NCI-H187 (cell line): ENCODE results near the gene ATP5ME.

Experiments
- DNase-seq, 2 experiments: peaks; one replicate each; lab custom pipeline; 2025; lab: John Stamatoyannopoulos, UW

Gene ATP5ME

GRCh38 chr4:666822-667544 is 7.1 kb downstream of the ATP5ME start:
- no peak for DNase-seq

DNA sequence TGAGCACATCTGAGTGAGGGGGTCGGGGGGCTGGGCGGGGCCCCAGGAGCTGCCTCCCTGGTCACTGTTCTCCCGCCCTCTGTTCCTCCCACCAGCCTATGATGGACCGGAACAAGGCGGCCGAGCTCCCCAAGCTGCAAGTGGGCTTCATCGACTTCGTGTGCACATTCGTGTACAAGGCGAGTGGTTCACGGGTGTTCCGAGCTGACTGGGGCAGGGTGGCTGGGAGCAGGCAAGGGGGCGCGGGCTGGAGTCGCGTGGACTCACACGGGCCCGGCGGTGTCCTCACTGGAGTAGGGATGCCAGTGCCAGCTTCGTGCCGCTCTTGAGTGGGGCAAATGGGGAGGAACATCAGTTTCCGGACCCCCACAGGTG is 7.7 kb downstream of the ATP5ME start:
- no peak for DNase-seq

GRCh38 chr4:665751-666435 is 8.2 kb downstream of the ATP5ME start:
- DNase-seq = no peak

DNA sequence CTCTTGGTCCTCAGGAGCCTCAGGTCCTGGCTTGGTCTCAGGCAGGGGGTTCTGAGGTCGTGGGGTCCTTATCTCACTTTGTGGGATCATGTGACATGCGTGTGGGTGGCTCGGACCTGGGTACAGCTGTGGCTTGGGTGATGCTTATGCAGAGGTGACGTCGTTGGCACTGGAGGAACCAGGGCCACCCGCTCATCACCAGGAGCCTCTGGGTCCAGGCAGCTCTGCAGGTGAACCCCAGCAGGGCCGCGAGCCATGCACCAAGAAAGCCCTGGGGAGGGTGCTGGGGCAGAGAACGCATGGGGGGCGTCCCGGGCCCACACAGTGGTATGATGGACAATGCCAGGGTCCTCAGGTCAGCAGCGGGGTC is 8.7 kb downstream of the ATP5ME start:
- DNase-seq = no peak

GRCh38 chr4:664713-665231 is 9.3 kb downstream of the ATP5ME start:
- DNase-seq = no peak

DNA sequence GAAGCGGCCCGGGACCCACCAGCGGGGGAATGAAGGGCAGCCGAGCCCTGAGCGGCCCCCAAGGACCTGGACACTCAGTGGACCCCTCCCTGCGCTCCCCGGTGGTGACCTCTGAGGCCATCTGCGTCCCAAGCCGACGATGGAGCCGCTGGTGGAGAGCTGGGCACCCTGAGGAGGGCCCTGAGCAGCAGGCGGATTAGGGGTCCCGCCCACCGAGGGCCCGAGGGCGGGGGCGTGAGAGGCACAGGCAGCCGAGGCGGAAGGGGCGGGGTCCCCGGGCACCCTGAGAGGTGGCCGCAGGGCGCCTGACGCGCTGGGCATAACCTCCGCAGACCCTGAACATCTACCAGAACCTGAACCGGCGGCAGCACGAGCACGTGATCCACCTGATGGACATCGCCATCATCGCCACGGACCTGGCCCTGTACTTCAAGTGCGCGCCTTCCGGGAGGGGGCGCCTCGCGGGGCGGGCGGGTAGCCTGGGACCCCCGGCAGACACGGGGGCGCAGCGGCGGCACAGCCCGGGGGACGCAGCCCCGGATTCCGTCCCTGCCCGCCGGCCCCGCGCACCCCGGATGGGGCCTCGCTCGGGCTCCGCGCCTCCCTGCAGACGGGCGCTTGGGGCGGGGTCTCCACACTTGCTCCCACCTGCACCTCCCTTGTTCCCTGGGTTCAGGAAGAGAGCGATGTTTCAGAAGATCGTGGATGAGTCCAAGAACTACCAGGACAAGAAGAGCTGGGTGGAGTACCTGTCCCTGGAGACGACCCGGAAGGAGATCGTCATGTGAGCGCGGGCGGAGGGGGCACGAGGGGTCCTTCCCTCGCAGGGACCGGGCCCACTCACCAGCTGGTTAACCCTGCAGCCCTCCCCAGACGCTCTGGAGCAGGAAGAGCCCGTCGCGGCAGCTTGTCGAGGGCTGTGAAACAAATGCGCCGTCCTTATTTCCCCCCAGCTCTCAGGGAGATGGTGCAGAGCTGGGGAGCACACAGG is 10.3 kb downstream of the ATP5ME start:
- DNase-seq = no peak

DNA sequence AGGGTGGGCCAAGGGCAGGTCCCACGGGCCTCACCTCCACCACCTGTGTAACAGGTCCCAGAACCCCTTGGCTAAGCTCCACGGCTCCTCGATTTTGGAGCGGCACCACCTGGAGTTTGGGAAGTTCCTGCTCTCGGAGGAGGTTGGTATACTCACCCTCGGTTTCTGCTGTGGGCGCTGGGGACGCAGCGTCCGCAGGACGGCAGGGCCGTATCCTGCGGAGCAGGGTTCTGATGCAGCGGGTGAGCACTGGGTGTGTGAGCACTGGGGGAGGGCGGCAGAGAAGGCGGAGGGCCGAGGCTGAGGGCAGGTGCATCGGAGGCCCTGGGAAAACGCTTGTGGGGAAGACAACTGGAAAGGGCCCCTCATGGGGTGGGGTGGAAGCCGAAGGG is 11.0 kb downstream of the ATP5ME start:
- DNase-seq = no peak

DNA sequence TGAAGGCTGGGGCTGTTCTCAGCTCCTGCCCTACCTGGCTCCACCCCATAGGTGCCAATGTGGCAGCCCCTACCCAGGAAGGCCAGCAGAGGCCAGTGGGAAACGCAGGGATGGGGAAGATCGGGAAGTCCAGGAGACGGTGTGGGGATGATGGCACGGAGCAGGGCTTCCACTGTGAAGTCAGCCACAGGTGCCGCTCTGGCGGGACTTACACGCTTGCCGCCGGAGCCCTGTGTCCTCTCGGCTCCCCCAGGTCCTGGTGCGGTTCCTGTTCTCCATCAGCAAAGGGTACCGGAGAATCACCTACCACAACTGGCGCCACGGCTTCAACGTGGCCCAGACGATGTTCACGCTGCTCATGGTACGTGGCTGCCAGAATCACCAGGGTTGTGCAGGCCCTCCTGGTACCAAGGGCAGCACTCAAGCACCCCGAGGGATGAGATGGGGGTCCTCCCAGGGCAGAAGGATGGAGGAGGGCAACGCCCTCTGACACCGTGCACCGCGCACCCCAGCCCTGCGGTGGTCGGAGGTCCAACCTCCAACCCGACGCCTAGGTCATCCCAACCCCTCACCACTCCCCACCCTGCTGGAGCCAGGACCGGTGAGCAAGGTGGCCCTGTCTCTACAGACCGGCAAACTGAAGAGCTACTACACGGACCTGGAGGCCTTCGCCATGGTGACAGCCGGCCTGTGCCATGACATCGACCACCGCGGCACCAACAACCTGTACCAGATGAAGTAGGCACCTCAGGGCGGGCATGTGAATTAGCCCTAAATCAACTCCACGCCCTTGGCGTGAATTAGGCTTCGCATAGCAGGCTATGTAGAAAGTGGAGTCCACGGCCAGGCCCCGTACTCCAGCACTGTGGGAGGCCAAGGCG is 12.0 kb downstream of the ATP5ME start:
- DNase-seq = no peak

DNA sequence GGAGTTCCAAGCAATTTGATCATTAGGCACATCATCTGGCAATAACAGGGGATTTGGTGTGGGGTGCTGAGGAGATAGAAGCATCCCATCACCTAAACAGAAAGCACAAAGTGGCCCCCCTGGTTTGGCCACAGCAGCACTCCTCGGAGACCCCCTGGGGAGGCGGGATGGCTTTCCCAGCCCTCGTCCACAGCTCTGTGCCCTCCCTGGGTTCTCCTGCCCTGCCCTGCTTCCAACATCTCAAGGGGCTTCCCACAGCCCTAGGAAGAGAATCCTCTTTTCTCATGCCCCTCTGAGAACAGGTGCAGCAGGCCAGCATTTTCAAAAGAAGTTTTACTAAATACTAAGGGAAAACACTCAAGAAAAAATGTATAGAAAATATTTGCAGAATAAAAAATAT is 12.8 kb downstream of the ATP5ME start:
- DNase-seq = no peak

- no peak for DNase-seq
Measured at GRCh38 chr4:660401-660800, 13.7 kb downstream of the ATP5ME start.

DNA sequence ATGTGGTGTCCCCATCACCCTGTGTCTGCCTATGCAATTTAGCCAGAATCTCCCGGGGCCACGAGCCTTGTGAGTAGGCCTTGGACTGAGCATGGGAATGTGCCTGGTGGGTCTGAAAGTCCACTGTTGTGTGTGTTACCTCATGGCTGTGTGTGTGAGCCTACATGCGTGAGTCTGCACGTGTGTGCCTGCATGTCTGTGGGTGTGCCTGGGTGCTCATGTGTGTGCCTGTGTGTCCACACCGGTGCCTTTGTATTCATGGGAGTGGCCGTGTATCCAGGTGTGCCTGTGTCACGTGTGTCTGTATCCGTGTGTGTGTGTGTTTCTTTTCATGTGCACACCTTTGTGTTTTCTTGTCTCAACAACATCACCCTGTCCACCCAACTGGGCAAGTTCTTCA is 14.2 kb downstream of the ATP5ME start:
- no peak for DNase-seq

DNA sequence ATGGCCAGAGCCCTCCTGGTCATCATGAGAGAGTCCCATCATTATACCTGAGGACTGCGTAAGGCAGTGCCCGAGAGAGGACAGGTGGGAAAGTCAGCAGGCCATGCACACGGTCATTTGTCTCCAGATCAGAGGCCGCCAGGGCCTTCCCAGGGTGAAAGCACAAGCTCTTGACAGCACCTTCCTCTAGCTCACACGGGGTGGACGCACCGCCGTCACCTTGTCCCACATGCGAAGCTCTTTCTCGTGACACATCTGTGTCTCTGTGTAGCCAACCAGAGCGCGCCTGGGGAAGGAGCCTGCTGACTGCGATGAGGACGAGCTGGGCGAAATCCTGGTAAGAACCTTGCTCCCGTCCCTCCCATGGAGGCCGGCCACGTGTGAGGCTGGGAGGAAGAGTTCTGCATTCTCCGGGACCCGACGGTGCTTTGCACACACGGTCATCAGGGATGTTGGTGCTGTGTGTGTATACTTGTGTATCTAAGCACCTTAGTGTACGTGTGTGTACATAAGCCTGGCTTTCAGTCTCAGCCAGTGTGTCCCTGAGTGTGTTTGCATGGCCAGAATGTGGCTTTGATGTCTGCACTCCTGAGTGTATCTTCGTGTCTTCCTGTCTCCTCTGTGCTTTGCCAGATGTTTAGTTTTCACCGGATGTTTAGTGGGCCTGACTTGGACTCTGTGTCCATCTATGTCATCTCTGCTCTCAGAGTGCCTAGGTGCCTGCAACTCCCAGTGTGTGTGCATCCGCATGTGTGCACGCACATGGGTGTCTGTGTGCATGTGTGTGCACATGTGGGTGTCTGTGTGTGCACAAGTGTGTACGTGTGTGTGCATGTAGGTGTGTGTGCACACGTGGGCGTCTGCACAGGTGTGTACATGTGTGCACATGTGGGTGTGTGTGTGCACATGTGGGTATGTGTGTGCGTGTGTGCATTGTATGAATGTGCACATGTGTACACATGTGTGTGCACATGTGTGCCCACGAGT is 15.1 kb downstream of the ATP5ME start:
- no peak for DNase-seq

DNA sequence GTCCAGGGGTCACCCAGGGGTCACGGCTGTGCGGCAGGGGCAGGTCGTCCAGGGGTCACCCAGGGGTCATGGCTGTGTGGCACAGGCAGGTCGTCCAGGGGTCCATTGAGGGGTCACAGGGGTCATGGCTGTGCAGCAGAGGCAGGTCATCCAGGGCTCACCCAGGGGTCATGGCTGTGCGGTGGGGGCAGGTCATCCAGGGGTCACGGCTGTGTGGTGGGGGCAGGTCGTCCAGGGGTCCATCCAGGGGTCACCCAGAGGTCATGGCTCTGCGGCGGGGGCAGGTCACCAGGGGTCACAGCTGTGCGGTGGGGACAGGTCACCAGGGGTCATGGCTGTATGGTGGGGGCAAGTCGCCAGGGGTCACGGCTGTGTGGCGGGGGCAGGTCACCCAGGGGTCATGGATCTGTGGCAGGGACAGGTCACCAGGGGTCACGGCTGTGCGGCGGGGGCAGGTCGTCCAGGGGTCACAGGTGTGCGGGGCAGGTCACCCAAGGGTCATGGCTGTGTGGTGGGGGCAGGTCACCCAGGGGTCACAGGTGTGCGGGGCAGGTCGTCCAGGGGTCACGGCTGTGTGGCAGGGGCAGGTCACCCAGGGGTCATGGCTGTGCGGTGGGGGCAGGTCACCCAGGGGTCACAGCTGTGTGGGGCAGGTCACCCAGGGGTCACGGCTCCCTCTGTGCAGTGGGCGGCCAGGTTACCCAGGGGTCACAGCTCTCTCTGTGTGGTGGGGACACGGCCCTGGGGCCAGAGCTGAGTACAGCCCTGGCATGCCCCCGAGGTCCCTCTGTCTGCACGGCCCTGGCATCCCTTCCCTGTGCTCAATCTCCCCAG is 16.0 kb downstream of the ATP5ME start:
- no peak for DNase-seq

DNA sequence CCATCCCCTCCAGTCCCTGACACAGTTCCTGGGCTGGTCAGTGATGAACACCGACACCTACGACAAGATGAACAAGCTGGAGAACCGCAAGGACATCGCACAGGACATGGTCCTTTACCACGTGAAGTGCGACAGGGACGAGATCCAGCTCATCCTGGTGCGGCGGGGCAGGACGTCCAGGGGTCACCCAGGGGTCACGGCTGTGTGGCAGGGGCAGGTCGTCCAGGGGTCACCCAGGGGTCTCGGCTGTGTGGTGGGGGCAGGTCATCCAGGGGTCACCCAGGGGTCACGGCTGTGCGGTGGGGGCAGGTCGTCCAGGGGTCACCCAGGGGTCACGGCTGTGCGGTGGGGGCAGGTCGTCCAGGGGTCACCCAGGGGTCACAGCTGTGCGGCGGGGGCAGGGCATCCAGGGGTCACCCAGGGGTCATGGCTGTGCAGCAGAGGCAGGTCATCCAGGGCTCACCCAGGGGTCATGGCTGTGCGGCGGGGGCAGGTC is 16.7 kb downstream of the ATP5ME start:
- DNase-seq = no peak

DNA sequence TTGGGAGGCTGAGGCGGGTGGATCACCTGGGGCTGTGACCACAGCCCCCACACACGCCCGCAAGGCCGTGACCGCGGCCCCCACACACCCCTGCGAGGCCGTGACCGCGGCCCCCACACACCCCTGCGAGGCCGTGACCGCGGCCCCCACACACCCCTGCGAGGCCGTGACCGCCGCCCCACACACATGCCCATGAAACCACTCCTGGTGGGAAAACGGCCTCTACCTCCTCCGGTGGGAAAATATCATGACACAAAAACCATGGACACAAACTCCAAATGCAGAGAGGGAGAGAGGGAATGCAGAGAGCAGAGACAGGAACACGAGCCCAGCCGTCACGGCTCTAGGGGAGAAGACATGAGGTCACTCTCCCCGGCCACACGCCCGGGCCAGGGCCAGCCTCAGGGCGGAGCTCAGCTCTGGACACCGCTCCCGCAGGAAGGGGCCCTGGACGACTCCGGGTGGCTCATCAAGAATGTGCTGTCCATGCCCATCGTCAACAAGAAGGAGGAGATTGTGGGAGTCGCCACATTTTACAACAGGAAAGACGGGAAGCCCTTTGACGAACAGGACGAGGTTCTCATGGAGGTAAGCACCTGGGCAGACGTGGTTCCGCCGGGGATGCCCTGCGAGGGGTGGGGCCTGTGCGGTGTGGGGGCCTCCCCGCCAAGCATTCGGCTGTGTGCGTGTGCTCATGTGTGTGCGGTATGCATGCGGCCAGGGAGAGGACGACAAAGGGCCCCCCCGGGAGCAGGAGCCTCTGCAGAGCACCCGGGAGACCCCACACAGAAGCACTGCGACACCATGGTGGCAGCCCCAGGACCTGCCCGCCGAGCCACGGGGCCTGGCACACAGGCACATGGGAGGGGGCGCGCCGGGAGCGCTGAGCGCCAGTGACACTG is 17.4 kb downstream of the ATP5ME start:
- DNase-seq = no peak

DNA sequence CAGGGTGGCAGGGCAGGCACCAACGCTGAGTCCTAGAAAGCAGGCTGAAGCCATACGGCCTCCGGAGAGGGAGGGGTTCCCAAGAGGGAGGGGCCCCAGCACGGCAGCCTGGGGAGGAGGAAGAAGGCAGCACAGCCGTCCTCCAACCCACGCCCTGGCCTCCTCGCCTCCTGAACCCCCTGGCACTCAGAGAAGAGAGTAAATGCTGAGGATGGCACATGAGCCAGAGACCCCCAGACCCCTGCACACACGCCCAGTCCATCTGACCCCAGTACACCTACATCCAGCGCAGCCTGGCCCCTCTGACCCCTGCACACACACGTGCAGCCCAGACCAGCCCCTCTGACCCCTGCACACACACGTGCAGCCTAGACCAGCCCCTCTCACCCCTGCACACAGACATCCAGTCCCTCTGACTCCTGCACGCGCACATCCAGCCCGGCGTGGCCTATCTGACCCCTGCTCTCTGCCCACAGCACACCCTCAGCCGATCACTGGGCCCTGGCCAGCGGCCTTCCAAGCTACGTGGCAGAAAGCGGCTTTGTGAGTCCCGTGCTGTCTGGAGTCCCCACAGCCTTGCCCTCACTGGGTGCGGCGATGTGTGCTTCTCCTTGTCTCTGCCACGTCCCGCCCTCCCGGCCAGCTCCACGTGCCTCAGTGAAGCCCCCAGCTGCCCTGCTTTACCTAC is 18.5 kb downstream of the ATP5ME start:
- DNase-seq = no peak

GRCh38 chr4:654871-655463 is 19.1 kb downstream of the ATP5ME start:
- no peak for DNase-seq
